H1 (cell line): ENCODE data around the gene MYH9. TPM values are rescaled to one million over a fixed set of nuclear protein-coding genes. Genes with fewer than 3 reads are reported as not detected.

Experiments used
- CTCF ChIA-PET: fragments of 300-600 bp; sonication (Branson Sonifier 250); formaldehyde crosslinking; loops from one replicate; lab custom pipeline; 2021; ENCODE audit not compliant: partially characterized antibody; lab: Charles Lee
- POLR2A ChIA-PET: fragments of 300-600 bp; sonication (Branson Sonifier 250); formaldehyde crosslinking; loops from one replicate; lab custom pipeline; 2021; ENCODE audit warnings: inconsistent platforms; ENCODE audit not compliant: partially characterized antibody; lab: Charles Lee
- DNase-seq, 2 experiments: peaks; one replicate each; pipeline versions ENCODE4 v3.0.0 to v3.0.0-alpha.2; 2010 to 2022; ENCODE audit warnings: low spot score in 2 of 2, low read depth in 1 of 2, mixed read lengths in 1 of 2
- FAIRE-seq: peaks from 2 replicates; lab custom pipeline; 2011; peaks lifted over from hg19 to GRCh38; lab: Jason Lieb, UNC
- H2AFZ ChIP-seq: 2 replicates; pipeline ENCODE4 v1.8.1; 2012; ENCODE audit warnings: low read length, inconsistent platforms
- H2AK5ac ChIP-seq: 2 replicates; pipeline ENCODE4 v1.6.1; 2013; ENCODE audit warnings: low read depth, low read length
- H2BK120ac ChIP-seq: replicated peaks from 2 replicates; pipeline ENCODE3; 2013; ENCODE audit warnings: low read depth, low read length, inconsistent platforms
- H2BK12ac ChIP-seq: 2 replicates; pipeline ENCODE4 v1.6.1; 2013; ENCODE audit warnings: low read depth, low read length
- H2BK15ac ChIP-seq: 2 replicates; pipeline ENCODE4 v1.6.1; 2013; ENCODE audit warnings: low read length
- H2BK20ac ChIP-seq: 2 replicates; pipeline ENCODE4 v1.6.1; 2013; ENCODE audit warnings: low read length
- H2BK5ac ChIP-seq: 2 replicates; pipeline ENCODE4 v1.6.1; 2013; ENCODE audit warnings: low read depth, low read length
- H3K14ac ChIP-seq: 2 replicates; pipeline ENCODE4 v1.6.1; 2013; ENCODE audit warnings: inconsistent platforms; ENCODE audit not compliant: insufficient read length
- H3K18ac ChIP-seq: 2 replicates; pipeline ENCODE4 v1.6.1; 2013; ENCODE audit warnings: low read length; ENCODE audit errors: extremely low read depth
- H3K23ac ChIP-seq: 2 replicates; pipeline ENCODE4 v1.6.1; 2013; ENCODE audit warnings: inconsistent platforms; ENCODE audit not compliant: insufficient read length
- H3K23me2 ChIP-seq: 2 replicates; pipeline ENCODE4 v1.6.1; 2013; ENCODE audit warnings: low read depth, low read length
- H3K27ac ChIP-seq: 2 replicates; pipeline ENCODE4 v1.6.1; 2011; ENCODE audit warnings: low read depth, low read length, inconsistent platforms
- H3K27me3 ChIP-seq, 4 experiments: replicated peaks in 1 of 4; 1 replicate in 1 of 4; 2 replicates in 3 of 4; pipeline versions ENCODE4 v1.6.1 to v1.8.1; 2011 to 2013; ENCODE audit warnings: low read length in 3 of 4, mild to moderate bottlenecking in 3 of 4, inconsistent platforms in 2 of 4, mixed read lengths in 2 of 4, moderate library complexity in 1 of 4; ENCODE audit not compliant: control insufficient read depth in 3 of 4, insufficient read depth in 3 of 4; ENCODE audit errors: extremely low read depth in 1 of 4
- H3K36me3 ChIP-seq, 4 experiments: 2 replicates each; pipeline versions ENCODE4 v1.6.1 to v1.8.1; 2011 to 2013; ENCODE audit warnings: mild to moderate bottlenecking in 4 of 4, low read length in 3 of 4, moderate library complexity in 2 of 4, control low read depth in 1 of 4, inconsistent platforms in 1 of 4; ENCODE audit not compliant: insufficient read depth in 4 of 4, control insufficient read depth in 2 of 4
- H3K4ac ChIP-seq: replicated peaks from 2 replicates; pipeline ENCODE3; 2013; ENCODE audit warnings: low read length, low read depth, mixed read lengths, inconsistent platforms; ENCODE audit not compliant: insufficient read length
- H3K4me1 ChIP-seq, 4 experiments: replicated peaks in 1 of 4; 1 replicate in 1 of 4; 2 replicates in 3 of 4; pipeline versions ENCODE4 v1.6.1 to v1.8.1; 2011 to 2013; ENCODE audit warnings: low read length in 3 of 4, inconsistent platforms in 2 of 4, mixed read lengths in 1 of 4; ENCODE audit not compliant: insufficient read depth in 4 of 4, control insufficient read depth in 3 of 4
- H3K4me2 ChIP-seq, 2 experiments: 2 replicates each; pipeline versions ENCODE4 v1.6.1 to v1.8.1; 2011 to 2013; ENCODE audit warnings: low read depth in 2 of 2, low read length in 2 of 2, control low read depth in 1 of 2, inconsistent platforms in 1 of 2, mild to moderate bottlenecking in 1 of 2; ENCODE audit not compliant: insufficient read depth in 1 of 2
- H3K4me3 ChIP-seq, 4 experiments: fragments of 200-600, 300-600 bp in 1 of 4; sonication (generic), shearing (Covaris generic), sonication (Bioruptor Twin) in 1 of 4; 2 replicates each; pipeline versions ENCODE4 v1.5.1 to v1.8.1; 2011 to 2016; ENCODE audit warnings: low read length in 4 of 4, low read depth in 3 of 4, control low read depth in 2 of 4, inconsistent platforms in 2 of 4, mild to moderate bottlenecking in 2 of 4, mixed read lengths in 1 of 4, moderate library complexity in 1 of 4; ENCODE audit not compliant: insufficient read depth in 2 of 4; ENCODE audit errors: extremely low read depth in 1 of 4
- H3K56ac ChIP-seq: replicated peaks from 2 replicates; pipeline ENCODE3; 2013; ENCODE audit warnings: low read depth, mild to moderate bottlenecking, mixed read lengths, low read length, inconsistent platforms; ENCODE audit not compliant: insufficient read length
- H3K79me1 ChIP-seq: 2 replicates; pipeline ENCODE4 v1.6.1; 2013; ENCODE audit warnings: low read depth, low read length, control low read depth
- H3K79me2 ChIP-seq, 2 experiments: 2 replicates each; pipeline versions ENCODE4 v1.6.1 to v1.8.1; 2012 to 2013; ENCODE audit warnings: low read length in 2 of 2, mild to moderate bottlenecking in 2 of 2, inconsistent platforms in 1 of 2; ENCODE audit not compliant: insufficient read depth in 2 of 2, control insufficient read depth in 1 of 2
- H3K9ac ChIP-seq, 4 experiments: replicated peaks in 1 of 4; 1 replicate in 1 of 4; 2 replicates in 3 of 4; pipeline versions ENCODE4 v1.6.1 to v1.8.1; 2011 to 2013; ENCODE audit warnings: low read depth in 3 of 4, low read length in 3 of 4, control low read depth in 2 of 4, mild to moderate bottlenecking in 2 of 4, moderate library complexity in 2 of 4, inconsistent platforms in 1 of 4; ENCODE audit errors: extremely low read depth in 1 of 4
- H3K9me3 ChIP-seq, 2 experiments: 2 replicates each; pipeline versions ENCODE4 v1.6.1 to v1.8.1; 2012 to 2013; ENCODE audit warnings: mild to moderate bottlenecking in 2 of 2, moderate library complexity in 2 of 2, control low read depth in 1 of 2, inconsistent platforms in 1 of 2, low read depth in 1 of 2, low read length in 1 of 2, mixed read lengths in 1 of 2; ENCODE audit not compliant: insufficient read depth in 2 of 2
- H4K20me1 ChIP-seq, 2 experiments: replicated peaks in 1 of 2; 2 replicates each; pipeline versions ENCODE3 to v1.8.1; 2011 to 2013; ENCODE audit warnings: inconsistent platforms in 2 of 2, low read length in 2 of 2, mild to moderate bottlenecking in 1 of 2; ENCODE audit not compliant: insufficient read depth in 2 of 2, control insufficient read depth in 1 of 2
- H4K5ac ChIP-seq: 2 replicates; pipeline ENCODE4 v1.6.1; 2013; ENCODE audit warnings: low read length, low read depth, mixed read lengths, inconsistent platforms; ENCODE audit not compliant: insufficient read length
- H4K8ac ChIP-seq: 2 replicates; pipeline ENCODE4 v1.8.0; 2013; ENCODE audit warnings: mild to moderate bottlenecking, moderate library complexity, low read length, inconsistent platforms; ENCODE audit not compliant: insufficient read depth; ENCODE audit errors: extremely low read depth
- H4K91ac ChIP-seq: replicated peaks from 2 replicates; pipeline ENCODE3; 2013; ENCODE audit warnings: low read length, mixed read lengths, inconsistent platforms; ENCODE audit not compliant: insufficient read length
- BACH1 ChIP-seq: IDR thresholded peaks from 2 replicates; pipeline ENCODE4 v1.6.1; 2012; ENCODE audit warnings: low read length, improper control_type of control experiment
- CEBPB ChIP-seq: IDR thresholded peaks from 2 replicates; pipeline ENCODE4 v1.6.1; 2012; ENCODE audit warnings: low read depth, low read length
- KDM5A ChIP-seq: fragments of 200-600 bp; IDR thresholded peaks from 2 replicates; pipeline ENCODE4 v1.7.1; 2012; ENCODE audit warnings: mild to moderate bottlenecking, low read length, inconsistent platforms, mixed read lengths
- NRF1 ChIP-seq: IDR thresholded peaks from 2 replicates; pipeline ENCODE4 v1.6.1; 2011; ENCODE audit warnings: mild to moderate bottlenecking, low read depth, low read length, improper control_type of control experiment
- PHF8 ChIP-seq: fragments of 200-600 bp; sonication (generic); conservative IDR thresholded peaks from 2 replicates; pipeline ENCODE4 v1.7.1; 2012; ENCODE audit warnings: low read depth, mild to moderate bottlenecking, inconsistent platforms, low read length, moderate library complexity
- POU5F1 ChIP-seq: IDR thresholded peaks from 2 replicates; pipeline ENCODE4 v1.6.1; 2011; ENCODE audit warnings: low read depth, mild to moderate bottlenecking, low read length, moderate library complexity
- RNF2 ChIP-seq: fragments of 200-900, 300-1000 bp; sonication (generic); IDR thresholded peaks from 2 replicates; pipeline ENCODE4 v1.7.1; 2016; ENCODE audit warnings: borderline replicate concordance, low read depth, mild to moderate bottlenecking, antibody characterized with exemption, low read length; ENCODE audit not compliant: poor library complexity, severe bottlenecking; ENCODE audit errors: missing control alignments
- SIX5 ChIP-seq: IDR thresholded peaks from 2 replicates; pipeline ENCODE4 v1.6.1; 2011; ENCODE audit warnings: mild to moderate bottlenecking, low read depth, low read length
- SP2 ChIP-seq: IDR thresholded peaks from 2 replicates; pipeline ENCODE4 v1.6.1; 2012; ENCODE audit warnings: mild to moderate bottlenecking, low read length, inconsistent platforms
- USF2 ChIP-seq: IDR thresholded peaks from 2 replicates; pipeline ENCODE4 v1.6.1; 2011; ENCODE audit warnings: low read length, improper control_type of control experiment
- WGBS, 2 experiments: shearing (Covaris generic) in 1 of 2; methylation state at CpG; one replicate each; pipeline versions ENCODE4 v1.1.6 to v1.1.7; 2013 to 2015; ENCODE audit warnings: low lambda C conversion rate in 2 of 2, mixed read lengths in 2 of 2, inconsistent platforms in 1 of 2, low coverage in 1 of 2, missing lambda C conversion rate in 1 of 2; ENCODE audit not compliant: insufficient replicate concordance in 2 of 2, insufficient coverage in 1 of 2, insufficient read length in 1 of 2; ENCODE audit errors: extremely low coverage in 1 of 2, missing lambda C conversion rate in 1 of 2; 5-methylcytosine and 5-hydroxymethylcytosine counted together
- polyA plus RNA-seq, 7 experiments: library from polyadenylated mRNA; depleted of rRNA in 3 of 7; stranded (reverse) in 5 of 7; unstranded in 2 of 7; fragments of >200 nt in 5 of 7; fragments of 200-250 nt in 2 of 7; gene quantifications; 1 replicate in 5 of 7; 2 replicates in 1 of 7; 4 replicates in 1 of 7; pipeline versions ENCODE4 v1.2.1 to v1.2.3, GENCODE V29; 2011 to 2013; ENCODE audit warnings: missing spikeins in 2 of 7, mixed read lengths in 2 of 7
- total RNA-seq: library from RNA; stranded (reverse); fragmentation: NEBNext Ultra II Directional; extraction: Animal tissue kit (Norgen Biotek cat#: 25700); gene quantifications from 2 replicates; pipeline ENCODE4 v1.2.1, GENCODE V29; 2021
- TF ChIP-seq, protein P1 (sequence below), 3 experiments: IDR thresholded peaks; 1 replicate in 2 of 3; 2 replicates in 1 of 3; pipeline versions ENCODE4 v1.5.1 to v1.6.1; 2011; ENCODE audit warnings: low read length in 3 of 3, mild to moderate bottlenecking in 3 of 3, inconsistent platforms in 2 of 3, low read depth in 1 of 3, moderate library complexity in 1 of 3; ENCODE audit not compliant: insufficient read depth in 1 of 3; ENCODE audit errors: control extremely low read depth in 1 of 3

The MYH9 gene
- total and polyA plus RNA-seq, 2 of the 8 experiments (the other 6 are each of a cell fraction or from before 2014, with no cell fraction given) = 24.9 to 322 TPM

DNA sequence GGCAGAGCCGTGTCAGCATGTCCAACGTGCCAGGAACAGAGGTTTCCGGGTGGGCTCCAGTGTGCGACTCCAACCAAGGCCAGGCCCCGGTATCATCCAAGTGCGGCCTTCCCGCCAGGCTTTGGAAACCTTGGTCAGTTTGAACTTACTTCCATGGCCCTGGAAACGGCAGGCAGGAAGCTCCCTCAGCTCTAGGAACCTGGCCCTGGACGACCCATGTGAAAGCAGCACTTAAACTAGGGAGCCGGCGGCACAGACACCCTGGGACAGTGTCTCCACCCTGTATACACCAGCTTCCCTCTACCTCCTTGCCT is 65.2 kb downstream of the MYH9 start:
- no peak overlapping the region for H3K27ac ChIP-seq
- no peak for TF ChIP-seq CEBPB
- no peak for TF ChIP-seq NRF1
- no peak for TF ChIP-seq RNF2
- no peak for TF ChIP-seq POU5F1
- no peak for TF ChIP-seq SP2
- TF ChIP-seq, protein P1, sequence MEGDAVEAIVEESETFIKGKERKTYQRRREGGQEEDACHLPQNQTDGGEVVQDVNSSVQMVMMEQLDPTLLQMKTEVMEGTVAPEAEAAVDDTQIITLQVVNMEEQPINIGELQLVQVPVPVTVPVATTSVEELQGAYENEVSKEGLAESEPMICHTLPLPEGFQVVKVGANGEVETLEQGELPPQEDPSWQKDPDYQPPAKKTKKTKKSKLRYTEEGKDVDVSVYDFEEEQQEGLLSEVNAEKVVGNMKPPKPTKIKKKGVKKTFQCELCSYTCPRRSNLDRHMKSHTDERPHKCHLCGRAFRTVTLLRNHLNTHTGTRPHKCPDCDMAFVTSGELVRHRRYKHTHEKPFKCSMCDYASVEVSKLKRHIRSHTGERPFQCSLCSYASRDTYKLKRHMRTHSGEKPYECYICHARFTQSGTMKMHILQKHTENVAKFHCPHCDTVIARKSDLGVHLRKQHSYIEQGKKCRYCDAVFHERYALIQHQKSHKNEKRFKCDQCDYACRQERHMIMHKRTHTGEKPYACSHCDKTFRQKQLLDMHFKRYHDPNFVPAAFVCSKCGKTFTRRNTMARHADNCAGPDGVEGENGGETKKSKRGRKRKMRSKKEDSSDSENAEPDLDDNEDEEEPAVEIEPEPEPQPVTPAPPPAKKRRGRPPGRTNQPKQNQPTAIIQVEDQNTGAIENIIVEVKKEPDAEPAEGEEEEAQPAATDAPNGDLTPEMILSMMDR (IDR thresholded peaks at IDR 0.05; ENCODE audit: control extremely low read depth in 1 of 3, insufficient read depth in 1 of 3, low read depth in 1 of 3, low read length in 3 of 3) = no peak
- no peak for TF ChIP-seq KDM5A
- no peak for TF ChIP-seq PHF8
- TF ChIP-seq SIX5 = no peak
- TF ChIP-seq BACH1 = no peak
- no peak for TF ChIP-seq USF2

More for the DNA sequence above, 65.2 kb downstream of the MYH9 start:
- H4K5ac ChIP-seq = no peak overlapping the region
- peaks cover 36 to 79% (median 71%) of the 10 kb centered on the region in 4 experiments for H3K36me3 ChIP-seq
- H2BK15ac ChIP-seq = no peak overlapping the region
- no peak overlapping the region for H3K4me2 ChIP-seq
- no peak overlapping the region; the same call in 1 of the 2 replicates for H4K8ac ChIP-seq
- H3K4ac ChIP-seq = no peak overlapping the region
- no peaks in the 10 kb centered on the region for H3K27me3 ChIP-seq
- POLR2A ChIA-PET = interaction anchor here (0.8 to 1.7 kb wide), 5 partner anchors 10 to 137 kb away, joined by 3 to 10 read pairs (median 4); no protein-coding TSS in a partner anchor
- H3K56ac ChIP-seq = no peak overlapping the region
- H2AK5ac ChIP-seq = no peak overlapping the region
- no peak overlapping the region for H2AFZ ChIP-seq
- FAIRE-seq (no peak), DNase-seq (no peak)
- no peak overlapping the region for H2BK20ac ChIP-seq
- H3K23ac ChIP-seq = no peak overlapping the region
- H4K20me1 ChIP-seq = peaks cover 9 to 13% of the 10 kb centered on the region in 2 experiments
- 89% methylated on average over 11 of the region's 11 CpGs; no CpG with 5 or more reads in 1 of the 2 experiments for WGBS, 2 experiments
- H3K9me3 ChIP-seq = no peaks in the 10 kb centered on the region
- peaks cover 0 to 14% of the 10 kb centered on the region in 2 experiments; a peak in 1 of 4 replicates for H3K79me2 ChIP-seq
- no peak overlapping the region for H3K4me3 ChIP-seq
- no peak overlapping the region for H2BK12ac ChIP-seq
- H2BK5ac ChIP-seq = no peak overlapping the region
- H3K4me1 ChIP-seq = no peaks in the 10 kb centered on the region
- H3K79me1 ChIP-seq = peaks cover 2% of the 10 kb centered on the region; the same call in 1 of the 2 replicates
- H3K9ac ChIP-seq = no peak overlapping the region
- H3K18ac ChIP-seq = no peak overlapping the region
- no peak overlapping the region for H2BK120ac ChIP-seq
- CTCF ChIA-PET = interaction anchor here (0.7 to 4.7 kb wide), 6 partner anchors 22 to 164 kb away, joined by 3 to 35 read pairs (median 3); no protein-coding TSS in a partner anchor
- H4K91ac ChIP-seq = no peak overlapping the region
- H3K14ac ChIP-seq = no peak overlapping the region
- H3K23me2 ChIP-seq = no peaks in the 10 kb centered on the region
